HepG2 (cell line): Measurements from ENCODE around the gene DNAJC10. TPM values are rescaled to one million over a fixed set of nuclear protein-coding genes. Genes with fewer than 3 reads are reported as not detected.

Experiments used
- ARNT ChIP-seq: fragments of 450-650 bp; IDR thresholded peaks from 2 replicates; pipeline ENCODE4 v1.6.1; 2017
- CHD2 ChIP-seq: IDR thresholded peaks from 2 replicates; pipeline ENCODE4 v1.6.1; 2011; ENCODE audit warnings: low read depth, low read length, improper control_type of control experiment
- CHD4 ChIP-seq: fragments of 200-600 bp; sonication (generic); IDR thresholded peaks from 2 replicates; pipeline ENCODE4 v1.7.0; 2017; ENCODE audit warnings: mild to moderate bottlenecking, low read length, borderline replicate concordance
- FOXK2 ChIP-seq: fragments of 450-650 bp; IDR thresholded peaks from 2 replicates; pipeline ENCODE4 v1.6.1; 2016
- IRF1 ChIP-seq: sonication (generic); formaldehyde crosslinking; IDR thresholded peaks from 2 replicates; pipeline ENCODE4 v1.4.0; 2020; ENCODE audit warnings: low read depth, mild to moderate bottlenecking, missing genetic modification reagents
- NONO ChIP-seq, 2 experiments: fragments of 450-650 bp in 1 of 2; sonication (generic) in 1 of 2; formaldehyde crosslinking in 1 of 2; IDR thresholded peaks in 1 of 2; conservative IDR thresholded peaks in 1 of 2; 2 replicates each; pipeline versions ENCODE4 v1.6.1 to v1.8.0; 2017 to 2022; ENCODE audit warnings: mild to moderate bottlenecking in 1 of 2, missing genetic modification reagents in 1 of 2, moderate library complexity in 1 of 2
- NR1H2 ChIP-seq: sonication (generic); formaldehyde crosslinking; IDR thresholded peaks from 2 replicates; pipeline ENCODE4 v1.8.1; 2022; ENCODE audit warnings: low read depth, missing genetic modification reagents, borderline replicate concordance
- PATZ1 ChIP-seq: sonication (generic); formaldehyde crosslinking; IDR thresholded peaks from 2 replicates; pipeline ENCODE4 v1.4.0; 2020; ENCODE audit warnings: missing genetic modification reagents
- SAP130 ChIP-seq: IDR thresholded peaks from 2 replicates; pipeline ENCODE4 v1.6.1; 2016; ENCODE audit warnings: low read depth
- TMF1 ChIP-seq: sonication (generic); formaldehyde crosslinking; IDR thresholded peaks from 2 replicates; pipeline ENCODE4 v1.8.1; 2022; ENCODE audit warnings: low read depth, missing genetic modification reagents
- TRIM24 ChIP-seq: sonication (generic); formaldehyde crosslinking; IDR thresholded peaks from 2 replicates; pipeline ENCODE4 v1.8.0; 2022; ENCODE audit warnings: mild to moderate bottlenecking, missing genetic modification reagents
- ZIK1 ChIP-seq: sonication (generic); formaldehyde crosslinking; IDR thresholded peaks from 2 replicates; pipeline ENCODE4 v1.5.0; 2020; ENCODE audit warnings: mild to moderate bottlenecking, low read depth, missing genetic modification reagents, borderline replicate concordance
- ZNF143 ChIP-seq: sonication (generic); formaldehyde crosslinking; IDR thresholded peaks from 2 replicates; pipeline ENCODE4 v1.4.0; 2020; ENCODE audit warnings: missing genetic modification reagents
- ZNF414 ChIP-seq: sonication (generic); formaldehyde crosslinking; IDR thresholded peaks from 2 replicates; pipeline ENCODE4 v1.5.0; 2020; ENCODE audit warnings: missing genetic modification reagents
- ZNF512B ChIP-seq: sonication (generic); formaldehyde crosslinking; IDR thresholded peaks from 2 replicates; pipeline ENCODE4 v1.5.1; 2020; ENCODE audit warnings: missing genetic modification reagents, mild to moderate bottlenecking, borderline replicate concordance
- ZNF687 ChIP-seq: sonication (generic); formaldehyde crosslinking; IDR thresholded peaks from 2 replicates; pipeline ENCODE4 v1.5.1; 2020; ENCODE audit warnings: mild to moderate bottlenecking, missing genetic modification reagents, moderate library complexity
- ZNF761 ChIP-seq: sonication (generic); formaldehyde crosslinking; conservative IDR thresholded peaks from 2 replicates; pipeline ENCODE4 v1.4.0; 2020; ENCODE audit warnings: mild to moderate bottlenecking, missing genetic modification reagents
- ZSCAN9 ChIP-seq: IDR thresholded peaks from 2 replicates; pipeline ENCODE4 v1.6.1; 2016; ENCODE audit warnings: borderline replicate concordance
- polyA plus RNA-seq, 8 experiments: library from polyadenylated mRNA; depleted of rRNA in 3 of 8; stranded (reverse) in 7 of 8; unstranded in 1 of 8; fragments of >200 nt; fragmentation: Illumina TruSeq in 4 of 8; extraction: Trizol in 4 of 8; gene quantifications; 2 replicates each; pipeline versions ENCODE4 v1.2.1 to v1.2.3, GENCODE V29; 2011 to 2016; ENCODE audit warnings: low read depth in 4 of 8, missing spikeins in 1 of 8, mixed read lengths in 1 of 8; ENCODE audit not compliant: insufficient read depth in 1 of 8
- total RNA-seq, 5 experiments: library from RNA; depleted of rRNA; stranded (reverse); fragments of >200 nt; fragmentation: Illumina TruSeq; extraction: Trizol; gene quantifications; 2 replicates each; pipeline ENCODE4 v1.2.3, GENCODE V29; 2016; ENCODE audit warnings: low read depth in 1 of 5

Gene DNAJC10
- total and polyA plus RNA-seq, 2 of the 13 experiments (the other 11 are each of a cell fraction or from before 2014, with no cell fraction given), result 44.1 to 178 TPM

GRCh38 chr2:182715892-182716649 lies at the start of gene DNAJC10 (continued):
- TF ChIP-seq ZNF143 (CRISPR knock-in tag) (peak; percentile 96), TRIM24 (CRISPR knock-in tag) (no peak; the same call in 1 of the 2 replicates), ZIK1 (peak; percentile 41; the same call in 1 of the 2 replicates), SAP130 (CRISPR knock-in tag) (peak; percentile 98), ZSCAN9 (CRISPR knock-in tag) (peak; percentile 43; the same call in 1 of the 2 replicates), ZNF414 (CRISPR knock-in tag) (0 out of 2 replicates have a peak, but pooled peaks have one; percentile 55), NR1H2 (CRISPR knock-in tag) (no peak), FOXK2 (no peak), ZNF761 (CRISPR knock-in tag) (peak; percentile 71; the same call in 1 of the 2 replicates), ZNF687 (peak; percentile 96), IRF1 (CRISPR knock-in tag) (peak; percentile 72; the same call in 1 of the 2 replicates), PATZ1 (CRISPR knock-in tag) (peak; percentile 85), CHD4 (no peak), ZNF512B (CRISPR knock-in tag) (no peak), TMF1 (CRISPR knock-in tag) (0 out of 2 replicates have a peak, but pooled peaks have one; percentile 83), CHD2 (no peak), ARNT (no peak), NONO (IDR thresholded peaks at IDR 0.05) (no peak), NONO (CRISPR knock-in tag; conservative IDR thresholded peaks at IDR 0.05) (peak; percentile 98)
